Breast epithelium (tissue), 3 donors: Measurements from ENCODE around the gene ARID5B.

Experiments
- CTCF ChIP-seq, 3 donors: fragments of 450-650 bp; IDR thresholded peaks; one replicate each; pipeline ENCODE4 v1.5.1; 2016 to 2017; ENCODE audit warnings: antibody characterized with exemption in 3 of 3, mild to moderate bottlenecking in 3 of 3, moderate library complexity in 3 of 3
- POLR2A ChIP-seq: fragments of 450-650 bp; IDR thresholded peaks from one replicate; pipeline ENCODE4 v1.6.1; 2016; ENCODE audit warnings: antibody characterized with exemption, mild to moderate bottlenecking, moderate library complexity
- POLR2AphosphoS5 ChIP-seq, 3 donors: sonication (generic); formaldehyde crosslinking; IDR thresholded peaks; one replicate each; pipeline ENCODE4 v1.6.1; 2017; ENCODE audit warnings: antibody characterized with exemption in 3 of 3

- TF ChIP-seq CTCF (IDR thresholded peaks at IDR 0.05) (no peak), POLR2A (no peak), POLR2AphosphoS5 (IDR thresholded peaks at IDR 0.05) (no peak)
Measured at GRCh38 chr10:61899069-61899531, 2.4 kb upstream of the ARID5B start.
